ENCODE data around the gene PTPRM. TPM values are rescaled to one million over a fixed set of nuclear protein-coding genes. Genes with fewer than 3 reads are reported as not detected.

The PTPRM gene
- total RNA-seq, 4 donors from 2014 or later: 62.7 to 94.0 (median 76.0) TPM

DNA sequence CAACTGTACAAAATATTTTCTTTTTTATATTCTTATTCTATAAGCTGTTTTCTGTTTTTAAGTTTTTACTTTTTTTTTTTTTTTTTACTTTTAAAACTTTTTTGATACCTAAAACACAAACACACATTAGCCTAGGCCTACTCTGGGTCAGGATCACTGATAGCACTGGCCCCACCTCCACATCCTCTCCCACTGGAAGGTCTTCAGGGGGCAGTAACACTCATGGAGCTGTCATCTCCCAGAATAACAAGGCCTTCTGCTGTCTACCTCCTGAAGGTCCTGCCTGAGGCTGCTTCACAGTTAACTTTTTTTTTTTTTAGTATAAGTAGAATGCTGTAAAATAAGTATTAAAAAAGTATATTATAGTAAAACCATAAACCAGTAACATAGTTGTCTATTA lies 415.1 kb downstream of the PTPRM start:
- H3K9me3 ChIP-seq: no peaks in the 10 kb centered on the region
- H3K4me1 ChIP-seq: peaks cover 0 to 14% (median 6%) of the 10 kb centered on the region in 4 donors
- intact Hi-C loops (cut with DNase I): no loop called here
- DNase-seq (ENCODE audit: extremely low spot score): no peak
- no peak overlapping the region for H3K4me3 ChIP-seq
- no peak overlapping the region for H3K27ac ChIP-seq (replicated peaks in 1 of 4)
- no peaks in the 10 kb centered on the region for H3K27me3 ChIP-seq
- TF ChIP-seq EP300 (IDR thresholded peaks at IDR 0.05): no peak
- H3K36me3 ChIP-seq: peaks cover 0 to 2% (median 0%) of the 10 kb centered on the region in 4 donors

- H3K36me3 ChIP-seq: no peaks in the 10 kb centered on the region
- intact Hi-C loops (cut with DNase I): no loop called here
- H3K27ac ChIP-seq (replicated peaks in 1 of 4): no peak overlapping the region
- H3K27me3 ChIP-seq: no peaks in the 10 kb centered on the region
- no peak for DNase-seq (ENCODE audit: extremely low spot score)
- no peaks in the 10 kb centered on the region for H3K9me3 ChIP-seq
- TF ChIP-seq POLR2A (IDR thresholded peaks at IDR 0.05; ENCODE audit: low read depth) (no peak), CTCF (IDR thresholded peaks at IDR 0.05) (no peak), POLR2AphosphoS5 (IDR thresholded peaks at IDR 0.05) (no peak), EP300 (IDR thresholded peaks at IDR 0.05) (no peak)
- 22% methylated on average over 3 of the region's 3 CpGs for WGBS
- H3K4me3 ChIP-seq: no peak overlapping the region
- peaks cover 0 to 9% (median 8%) of the 10 kb centered on the region in 4 donors for H3K4me1 ChIP-seq
Observed at GRCh38 chr18:7987284-7987976, 420.3 kb downstream of the PTPRM start.

DNA sequence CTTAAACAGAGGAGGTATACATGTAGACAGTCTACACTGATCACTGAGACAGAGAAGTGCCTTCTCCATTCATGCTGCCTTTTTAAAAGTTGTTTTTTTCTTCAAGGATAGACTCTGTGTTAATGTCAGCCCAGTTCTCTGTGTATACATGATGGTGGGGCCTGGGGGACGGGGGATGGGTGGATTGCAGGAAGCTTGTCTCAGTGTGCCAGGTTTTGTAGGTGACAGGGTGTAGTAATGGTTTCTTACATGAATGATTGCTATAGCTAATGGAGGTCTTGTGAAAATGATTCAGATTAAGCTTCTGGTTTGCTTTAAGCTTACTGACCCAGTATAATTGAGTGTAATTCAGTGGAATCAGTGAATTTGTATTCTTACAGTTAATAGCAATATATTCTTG lies 423.6 kb downstream of the PTPRM start:
- Histone ChIP-seq H3K27ac (replicated peaks in 1 of 4) (no peak overlapping the region), H3K9me3 (peaks cover 0 to 6% (median 0%) of the 10 kb centered on the region in 4 donors), H3K4me1 (peaks cover 0 to 9% (median 4%) of the 10 kb centered on the region in 4 donors), H3K27me3 (no peaks in the 10 kb centered on the region), H3K4me3 (no peak overlapping the region), H3K36me3 (no peaks in the 10 kb centered on the region)
- WGBS: 25% methylated on average over 1 of the region's 1 CpG
- intact Hi-C loops (cut with DNase I): no loop called here
- DNase-seq (ENCODE audit: extremely low spot score): no peak
- TF ChIP-seq POLR2A (IDR thresholded peaks at IDR 0.05; ENCODE audit: low read depth) (no peak), EP300 (IDR thresholded peaks at IDR 0.05) (no peak), POLR2AphosphoS5 (IDR thresholded peaks at IDR 0.05) (no peak), CTCF (IDR thresholded peaks at IDR 0.05) (no peak)

- Histone ChIP-seq H3K27me3 (no peaks in the 10 kb centered on the region), H3K27ac (replicated peaks in 1 of 4) (no peak overlapping the region), H3K4me1 (peaks cover 8 to 35% (median 18%) of the 10 kb centered on the region in 4 donors), H3K4me3 (no peak overlapping the region), H3K9me3 (no peaks in the 10 kb centered on the region), H3K36me3 (no peaks in the 10 kb centered on the region)
- WGBS: 63% methylated on average over 3 of the region's 3 CpGs
- DNase-seq (ENCODE audit: extremely low spot score): no peak
- TF ChIP-seq POLR2AphosphoS5 (IDR thresholded peaks at IDR 0.05) (no peak), CTCF (IDR thresholded peaks at IDR 0.05) (no peak)
- intact Hi-C loops (cut with DNase I): no loop called here
Observed at GRCh38 chr18:8001711-8002301, 434.7 kb downstream of the PTPRM start.

- Histone ChIP-seq H3K4me1 (peaks cover 8 to 35% (median 18%) of the 10 kb centered on the region in 4 donors), H3K4me3 (no peak overlapping the region), H3K9me3 (no peaks in the 10 kb centered on the region), H3K36me3 (no peaks in the 10 kb centered on the region), H3K27me3 (no peaks in the 10 kb centered on the region), H3K27ac (replicated peaks in 1 of 4) (no peak overlapping the region)
- intact Hi-C loops (cut with DNase I): no loop called here
- no peak for DNase-seq (ENCODE audit: extremely low spot score)
- WGBS: 74% methylated on average over 6 of the region's 6 CpGs
- TF ChIP-seq CTCF (IDR thresholded peaks at IDR 0.05): no peak
- TF ChIP-seq POLR2A (IDR thresholded peaks at IDR 0.05; ENCODE audit: low read depth): no peak
Observed at GRCh38 chr18:8003878-8004675, 437.0 kb downstream of the PTPRM start.

Measured in esophagus muscularis mucosa (tissue), 4 donors.